HG02938 (cell line): ENCODE measurements around the gene TTC39A.

Source experiments
- ATAC-seq: cut with Tn5 transposase; IDR thresholded peaks from one replicate; pipeline ENCODE4 v1.9.1; 2021; ENCODE audit warnings: mild to moderate bottlenecking, moderate library complexity; ENCODE audit not compliant: unreplicated experiment

The TTC39A gene

DNA sequence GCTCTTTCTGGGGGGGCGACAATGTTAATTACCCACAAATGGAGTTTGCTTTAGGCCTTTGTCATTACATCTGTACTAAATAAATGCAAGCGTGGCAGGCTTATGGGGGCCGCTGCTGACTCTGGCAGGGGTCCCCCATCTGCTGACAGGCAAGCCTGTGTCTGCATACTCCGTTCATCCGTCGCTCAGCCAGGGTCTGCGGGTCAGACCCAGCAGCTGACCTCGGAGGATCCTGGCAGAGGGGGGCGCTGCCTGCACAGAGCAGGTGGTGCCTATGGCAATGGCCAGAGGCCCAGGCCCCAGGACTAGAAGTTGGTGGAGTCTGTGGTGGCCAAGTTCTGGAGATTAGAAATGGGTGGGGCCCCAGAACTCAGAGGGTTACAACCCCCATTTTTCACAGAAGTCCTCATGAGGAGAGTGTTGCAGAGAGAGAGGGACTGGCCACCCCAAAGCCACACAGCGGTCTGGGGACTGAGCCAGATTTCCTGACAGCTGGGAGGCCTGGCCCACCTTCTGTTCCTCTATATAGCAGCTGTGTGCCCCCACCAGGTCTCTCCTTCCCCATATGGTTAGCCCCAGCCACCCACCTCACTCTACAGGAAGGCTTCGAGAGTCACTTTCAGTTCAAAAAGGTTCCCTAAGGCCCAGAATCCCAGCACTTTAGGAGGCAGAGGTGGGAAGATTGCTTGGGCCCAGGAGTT, 31.0 kb downstream of the TTC39A start:
- no peak for ATAC-seq

DNA sequence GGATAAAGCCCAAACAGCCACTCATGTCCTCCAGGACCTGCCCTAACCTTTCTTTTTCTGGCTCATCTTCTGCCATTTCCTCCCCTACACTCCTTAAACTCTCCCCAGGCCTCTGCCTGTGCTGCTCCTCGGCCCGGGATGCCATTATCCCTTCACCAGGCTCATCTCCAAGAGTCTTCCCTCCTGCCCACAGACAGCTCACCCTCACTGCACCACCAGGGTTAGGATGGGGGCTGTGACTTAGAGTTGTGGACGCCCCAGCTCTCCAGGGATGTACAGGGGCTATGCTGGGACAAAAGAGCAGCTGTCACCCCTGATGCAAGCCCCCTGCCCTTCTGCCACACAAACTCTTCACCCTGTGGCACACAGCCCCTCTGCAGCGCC, 32.0 kb downstream of the TTC39A start:
- ATAC-seq = no peak

DNA sequence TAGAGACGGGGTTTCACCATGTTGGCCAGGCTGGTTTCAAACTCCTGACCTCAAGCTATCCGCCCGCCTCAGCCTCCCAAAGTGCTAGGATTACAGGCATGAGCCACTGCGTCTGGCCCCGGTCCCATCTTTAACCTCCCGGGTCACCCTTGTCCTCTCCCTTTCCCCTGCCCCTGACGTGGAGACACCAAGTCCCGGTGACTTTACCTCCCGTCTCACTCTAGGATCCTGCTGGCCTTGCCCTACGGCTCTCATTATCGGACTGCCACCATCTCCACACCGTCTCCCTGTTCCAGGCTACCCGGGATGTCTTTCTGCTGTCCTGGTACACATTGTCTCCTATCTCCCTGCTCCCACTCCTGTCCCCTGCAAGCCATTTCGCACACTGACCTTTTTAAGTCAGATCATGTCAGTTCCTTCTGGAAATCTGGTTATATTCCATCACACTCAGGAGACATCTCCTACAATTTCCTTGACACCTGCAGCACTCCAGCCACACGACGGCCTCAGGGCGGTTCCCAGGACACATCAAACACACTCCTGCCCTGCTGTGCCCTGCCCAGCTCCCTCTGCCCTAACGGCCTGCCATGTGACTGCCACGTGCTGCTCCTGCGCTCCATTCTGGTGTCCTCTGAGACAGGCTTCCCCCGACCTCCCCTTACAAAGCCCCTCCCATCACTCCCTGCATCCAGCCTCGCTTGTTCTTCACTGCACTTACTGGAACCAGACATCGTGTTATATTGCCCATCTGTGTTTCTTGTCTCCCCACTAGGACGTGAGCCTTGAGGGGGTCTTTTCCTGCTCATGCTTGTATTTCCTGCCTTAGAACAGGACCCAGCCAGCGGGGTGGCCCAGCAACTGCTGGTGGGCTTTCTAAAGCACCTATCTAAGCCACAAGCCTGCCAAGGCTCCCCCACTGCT, 32.7 kb downstream of the TTC39A start:
- no peak for ATAC-seq

DNA sequence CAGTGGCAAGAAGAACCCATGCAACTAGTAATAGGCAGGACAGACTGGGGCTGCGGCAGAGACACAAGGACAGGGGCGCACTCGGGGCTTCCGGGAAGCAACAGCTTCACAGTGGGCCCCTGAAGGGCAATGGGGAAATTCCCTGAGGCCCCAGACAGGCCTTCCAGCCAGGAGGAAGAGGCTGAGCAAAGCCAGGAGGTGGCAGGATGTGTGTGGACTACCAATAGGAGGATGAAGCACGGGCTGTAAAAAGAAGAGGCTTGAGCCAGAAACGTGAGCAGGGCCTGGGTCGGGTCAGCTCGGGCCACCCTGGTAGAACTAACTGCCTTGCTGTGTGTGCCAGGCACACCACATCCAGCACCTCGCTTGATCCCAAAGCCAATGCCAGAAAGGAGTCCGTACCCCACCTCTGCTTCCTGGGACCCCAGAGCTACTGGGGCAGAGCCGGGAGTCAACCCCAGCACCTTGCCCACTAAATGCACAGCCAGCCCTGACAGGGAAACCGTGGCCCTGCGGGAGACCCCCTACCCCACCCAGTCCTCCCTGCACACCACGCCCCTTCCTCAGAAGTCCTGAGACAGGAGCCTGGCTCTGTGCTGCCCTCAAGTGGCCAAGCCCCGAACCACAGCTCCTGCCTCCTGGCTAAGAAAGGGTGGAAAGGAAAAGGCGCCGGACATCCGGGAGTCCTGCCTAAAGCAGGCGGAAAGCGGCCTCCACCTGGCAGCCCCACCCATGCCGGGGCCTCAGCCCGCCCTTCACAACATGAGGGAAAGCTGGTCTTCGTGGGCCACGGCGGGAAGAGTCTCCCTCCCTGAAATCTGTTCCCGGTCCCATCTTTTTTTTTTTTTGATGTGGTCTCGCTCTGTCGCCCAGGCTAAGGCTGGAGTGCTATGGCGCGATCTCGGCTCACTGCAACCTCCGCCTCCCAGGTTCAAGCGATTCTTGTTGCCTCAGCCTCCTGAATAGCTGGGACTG, 33.7 kb downstream of the TTC39A start:
- no peak for ATAC-seq

DNA sequence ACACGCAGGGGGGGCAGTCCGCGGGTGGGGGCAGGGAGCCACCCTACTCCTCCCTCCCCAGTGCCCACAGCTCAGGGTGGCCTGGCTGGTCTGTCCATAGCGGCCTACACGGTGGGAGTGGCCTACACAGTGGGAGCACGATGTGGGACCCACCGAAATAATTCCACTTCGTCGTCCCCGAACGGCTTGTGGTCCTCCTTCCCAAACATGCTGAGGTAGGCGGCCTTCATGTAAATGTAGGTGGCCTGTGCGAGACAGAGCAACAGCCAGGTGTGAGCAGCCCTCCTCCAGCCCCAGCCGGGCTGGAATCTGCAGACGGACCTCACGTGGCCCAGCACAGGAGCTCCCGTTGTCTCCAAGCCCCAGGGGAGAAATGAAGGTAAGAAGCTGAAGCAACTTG, 34.4 kb downstream of the TTC39A start:
- no peak for ATAC-seq

DNA sequence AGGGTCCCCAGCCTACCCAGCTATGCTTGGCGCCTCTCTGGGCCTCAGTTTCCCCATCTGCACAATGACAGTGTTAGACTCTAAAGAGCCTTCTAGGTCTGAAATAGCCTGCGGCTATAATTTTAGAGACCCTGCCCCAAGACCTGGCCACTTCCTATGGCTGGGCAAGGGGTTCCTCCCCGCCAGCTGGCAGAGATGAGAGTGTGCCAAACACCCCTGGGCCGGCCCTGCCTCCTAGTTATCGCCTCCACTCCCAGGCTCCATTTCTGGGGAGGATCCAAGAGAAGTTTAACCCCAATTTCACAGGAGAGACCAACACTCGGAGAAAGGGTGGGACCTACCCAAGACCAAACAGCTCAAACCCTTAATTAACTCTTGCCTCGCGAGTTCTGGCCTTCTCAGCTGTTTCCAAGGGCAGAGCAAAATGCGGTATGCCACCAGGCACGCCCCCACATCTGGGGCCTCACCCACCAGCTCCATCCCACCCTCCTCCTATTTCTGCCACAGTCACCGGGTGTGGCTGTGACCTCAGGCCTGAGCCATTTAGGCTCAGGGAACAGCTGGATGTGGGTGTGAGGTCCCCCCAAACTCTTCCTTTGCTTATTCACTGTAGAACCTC, 35.7 kb downstream of the TTC39A start:
- no peak for ATAC-seq

DNA sequence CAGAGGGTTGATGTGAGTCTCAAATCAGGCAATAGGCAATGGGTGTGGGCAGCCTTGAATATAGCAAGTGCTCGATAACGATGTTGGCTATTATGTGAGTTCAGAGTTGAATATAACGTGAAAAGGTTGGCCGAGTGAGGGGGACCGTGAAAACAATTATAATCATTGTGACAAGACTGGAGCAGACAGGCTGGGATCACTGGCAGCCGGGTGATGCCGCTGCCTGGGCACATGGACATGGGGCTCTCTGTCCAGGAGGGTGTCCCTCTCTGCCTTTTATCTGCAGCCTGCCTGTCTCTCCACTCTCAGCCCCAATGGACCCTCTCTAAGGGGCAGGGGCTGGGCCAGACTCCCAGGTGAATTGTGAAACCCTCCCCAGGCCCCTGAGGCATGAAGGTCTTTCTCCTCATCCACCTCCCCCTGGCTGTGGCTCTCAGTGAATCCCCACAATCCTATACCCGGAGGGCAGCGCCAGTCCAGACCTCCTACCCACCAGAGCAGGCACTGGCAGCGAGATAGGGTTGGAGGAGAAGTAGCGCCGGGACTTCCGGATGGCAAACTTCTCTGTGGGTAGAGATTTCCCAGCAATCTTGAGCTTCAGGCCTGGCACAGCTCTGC, 36.4 kb downstream of the TTC39A start:
- ATAC-seq = no peak

- ATAC-seq = no peak
Measured at GRCh38 chr1:51290489-51290847, 39.9 kb downstream of the TTC39A start.

DNA sequence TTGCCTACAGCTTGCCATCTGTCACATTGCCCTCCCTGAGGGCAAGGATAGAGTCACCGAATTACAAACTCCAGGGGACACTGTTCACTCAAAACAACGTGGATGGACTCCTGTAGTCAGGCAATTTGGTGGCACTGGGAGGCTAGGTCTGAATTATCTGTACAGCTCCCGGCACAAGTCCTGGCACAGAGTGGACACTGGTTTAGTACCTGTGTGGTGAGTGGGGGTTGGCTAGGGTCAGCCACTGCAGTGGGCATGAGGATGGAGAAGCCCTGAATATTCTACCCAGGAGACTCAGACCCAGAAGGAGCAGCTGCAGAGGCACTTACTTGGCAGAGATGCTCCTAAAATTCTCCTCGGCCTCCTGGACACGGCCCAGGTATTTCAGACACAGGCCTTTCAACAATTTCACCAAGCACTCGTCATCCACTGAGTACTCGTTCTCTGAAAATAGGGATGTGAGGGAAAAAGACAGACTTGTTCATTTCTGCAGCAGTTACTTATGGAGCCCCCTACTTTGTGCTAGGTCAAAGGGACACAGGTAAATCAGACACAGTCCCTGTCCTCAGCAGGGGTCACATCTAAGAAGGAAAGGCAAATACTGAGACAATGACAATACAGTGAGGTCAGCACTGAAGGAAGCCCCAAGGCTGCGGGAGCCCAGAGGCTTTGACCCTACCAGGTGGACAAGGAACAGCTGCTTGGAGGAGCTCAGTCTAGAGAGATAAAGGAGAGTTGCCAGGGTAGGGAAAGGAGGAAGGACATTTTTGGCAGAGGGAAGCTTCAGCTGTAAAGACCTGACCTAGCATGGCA, 40.5 kb downstream of the TTC39A start:
- ATAC-seq = no peak

- no peak for ATAC-seq
Measured at GRCh38 chr1:51288578-51288977, 41.8 kb downstream of the TTC39A start.

GRCh38 chr1:51287966-51288365, 42.4 kb downstream of the TTC39A start:
- no peak for ATAC-seq

GRCh38 chr1:51285055-51285454, 45.3 kb downstream of the TTC39A start:
- ATAC-seq = peak; percentile 90

GRCh38 chr1:51284487-51284954, 45.8 kb downstream of the TTC39A start:
- ATAC-seq = peak; percentile 53

GRCh38 chr1:51283979-51284378, 46.4 kb downstream of the TTC39A start:
- no peak for ATAC-seq

GRCh38 chr1:51282605-51283004, 47.8 kb downstream of the TTC39A start:
- no peak for ATAC-seq

GRCh38 chr1:51281807-51282206, 48.6 kb downstream of the TTC39A start:
- ATAC-seq = no peak

- no peak for ATAC-seq
Measured at GRCh38 chr1:51280321-51280978, 49.9 kb downstream of the TTC39A start.

DNA sequence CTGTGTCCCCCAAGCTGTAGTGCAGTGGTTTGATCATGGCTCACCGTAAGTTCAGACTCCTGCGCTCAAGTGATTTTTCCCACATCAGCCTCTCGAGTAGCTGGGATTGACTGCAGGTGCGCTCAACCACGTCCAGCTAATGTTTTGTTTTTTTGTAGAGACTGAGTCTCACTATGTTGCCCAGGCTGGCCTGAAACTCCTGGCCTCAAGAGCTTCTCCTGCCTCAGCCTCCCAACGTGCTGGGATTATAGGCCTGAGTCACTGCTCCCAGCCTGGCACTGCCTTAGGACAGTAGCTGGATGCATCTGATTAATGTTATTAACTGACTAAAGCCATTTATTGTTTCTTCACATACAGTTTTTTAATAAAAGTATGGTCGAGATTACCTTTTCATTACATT, 54.1 kb downstream of the TTC39A start:
- no peak for ATAC-seq

DNA sequence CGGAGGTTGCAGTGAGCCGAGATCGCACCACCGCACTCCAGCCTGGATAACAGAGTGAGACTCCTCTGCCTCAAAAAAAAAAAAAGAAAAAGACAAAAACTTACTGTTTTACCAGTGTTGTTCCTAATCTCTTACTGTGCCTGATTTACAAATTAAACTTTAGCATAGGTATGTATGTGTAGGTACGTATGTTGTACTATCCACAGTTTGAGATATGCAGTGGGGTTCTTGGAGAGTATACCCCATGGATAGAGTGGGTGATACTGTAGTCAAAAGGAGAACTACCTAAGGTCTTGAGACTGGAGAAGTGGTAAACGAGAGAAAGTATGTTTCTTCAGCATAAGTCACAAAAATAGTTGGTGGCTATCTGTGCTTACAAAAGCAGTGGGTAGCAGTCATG, 55.7 kb downstream of the TTC39A start:
- no peak for ATAC-seq
